ENCODE results near the gene HBE1. TPM values are rescaled to one million over a fixed set of nuclear protein-coding genes. Genes with fewer than 3 reads are reported as not detected.

HBE1 gene
- total and polyA plus RNA-seq, 10 of the 15 experiments (the other 5 are each of a cell fraction or from before 2014, with no cell fraction given), result 0.13 to 2.7 (median 0.62) TPM; not detected in 5

- WGBS (ENCODE audit: insufficient coverage, insufficient replicate concordance, low lambda C conversion rate, missing lambda C conversion rate), result 17% methylated on average over 3 of the region's 3 CpGs
- Histone ChIP-seq H3K4me3 (no peak within 1 kb of the TSS), H3K4me2 (ENCODE audit: control insufficient read depth, insufficient read depth) (no peak within 1 kb of the TSS), H3K4me1 (ENCODE audit: control insufficient read depth, insufficient read depth, low read length) (no peaks in the 10 kb centered on the region), H3K9ac (ENCODE audit: control insufficient read depth, insufficient read depth, low read length) (no peak within 1 kb of the TSS), H3K27me3 (replicated peaks in 1 of 2; ENCODE audit: control insufficient read depth in 2 of 2, insufficient read depth in 2 of 2, low read length in 1 of 2) (no peaks in the 10 kb centered on the region), H3K36me3 (ENCODE audit: control insufficient read depth in 2 of 2, insufficient read depth in 2 of 2, low read length in 1 of 2) (no peaks in the 10 kb centered on the region), H2AFZ (ENCODE audit: control insufficient read depth, low read depth, low read length) (no peak within 1 kb of the TSS), H3K27ac (ENCODE audit: control insufficient read depth, insufficient read depth) (no peak within 1 kb of the TSS), H3K79me2 (ENCODE audit: control insufficient read depth, insufficient read depth, low read length) (no peaks in the 10 kb centered on the region), H3K9me3 (replicated peaks; ENCODE audit: control insufficient read depth, insufficient read depth, low read length) (no peaks in the 10 kb centered on the region), H4K20me1 (ENCODE audit: control insufficient read depth, insufficient read depth) (no peaks in the 10 kb centered on the region)
- in situ Hi-C loops (cut with MboI), result no loop called here
- FAIRE-seq (no peak), DNase-seq (ENCODE audit: low read depth, low spot score) (no peak), ATAC-seq (no peak)
- RAD21 ChIA-PET (ENCODE audit: unreplicated experiment), result no interaction called here
- CTCF ChIA-PET, result no interaction called here
- TF ChIP-seq BCLAF1 (IDR thresholded peaks at IDR 0.05), result no peak
- no TSS peak for BruUV-seq (replicated peaks)
- POLR2A ChIA-PET, result no interaction called here
- intact Hi-C loops (cut with micrococcal nuclease; ENCODE audit: unreplicated experiment), result no loop called here
- SMC1A ChIA-PET (ENCODE audit: uncharacterized antibody, unreplicated experiment), result no interaction called here
These were observed 42.9 kb downstream of the HBE1 start, which contains the start of gene HBB for GRCh38 chr11:5226732-5227310. Gene HBB (minus strand): TSS chr11:5227071. CDS start chr11:5227021, 50 bp downstream.

- H3K9ac ChIP-seq (ENCODE audit: control insufficient read depth, insufficient read depth, low read length), result no peak overlapping the region
- H3K4me1 ChIP-seq (ENCODE audit: control insufficient read depth, insufficient read depth, low read length), result no peaks in the 10 kb centered on the region
- H3K79me2 ChIP-seq (ENCODE audit: control insufficient read depth, insufficient read depth, low read length), result no peaks in the 10 kb centered on the region
- H4K20me1 ChIP-seq (ENCODE audit: control insufficient read depth, insufficient read depth), result no peaks in the 10 kb centered on the region
- no TSS peak for BruUV-seq (replicated peaks)
- POLR2A ChIA-PET, result no interaction called here
- RAD21 ChIA-PET (ENCODE audit: unreplicated experiment), result no interaction called here
- FAIRE-seq (no peak), DNase-seq (ENCODE audit: low read depth, low spot score) (no peak), ATAC-seq (no peak; the same call in 2 of the 3 replicates)
- no peaks in the 10 kb centered on the region for H3K36me3 ChIP-seq (ENCODE audit: control insufficient read depth in 2 of 2, insufficient read depth in 2 of 2, low read length in 1 of 2)
- H3K4me2 ChIP-seq (ENCODE audit: control insufficient read depth, insufficient read depth), result no peak overlapping the region
- SMC1A ChIA-PET (ENCODE audit: uncharacterized antibody, unreplicated experiment), result no interaction called here
- no peak overlapping the region for H3K4me3 ChIP-seq
- in situ Hi-C loops (cut with MboI), result no loop called here
- intact Hi-C loops (cut with micrococcal nuclease; ENCODE audit: unreplicated experiment), result no loop called here
- no peaks in the 10 kb centered on the region for H3K27me3 ChIP-seq (replicated peaks in 1 of 2; ENCODE audit: control insufficient read depth in 2 of 2, insufficient read depth in 2 of 2, low read length in 1 of 2)
- no peaks in the 10 kb centered on the region for H3K9me3 ChIP-seq (replicated peaks; ENCODE audit: control insufficient read depth, insufficient read depth, low read length)
- CTCF ChIA-PET, result no interaction called here
- no peak overlapping the region for H2AFZ ChIP-seq (ENCODE audit: control insufficient read depth, low read depth, low read length)
- H3K27ac ChIP-seq (ENCODE audit: control insufficient read depth, insufficient read depth), result no peak overlapping the region
- WGBS (ENCODE audit: insufficient coverage, insufficient replicate concordance, low lambda C conversion rate, missing lambda C conversion rate), result 9% methylated on average over 2 of the region's 2 CpGs
- TF ChIP-seq MEF2B (IDR thresholded peaks at IDR 0.05; ENCODE audit: partially characterized antibody, poor library complexity, severe bottlenecking) (no peak), MAX (IDR thresholded peaks at IDR 0.05; ENCODE audit: low read depth, low read length) (no peak), STAT1 (conservative IDR thresholded peaks at IDR 0.05) (no peak), E4F1 (IDR thresholded peaks at IDR 0.05; ENCODE audit: borderline replicate concordance, partially characterized antibody) (no peak), JUND (IDR thresholded peaks at IDR 0.05; ENCODE audit: low read depth, low read length) (no peak), RFX5 (IDR thresholded peaks at IDR 0.05; ENCODE audit: low read depth, low read length) (no peak), KAT2A (conservative IDR thresholded peaks at IDR 0.05; ENCODE audit: control insufficient read depth, low read depth, low read length) (no peak), RELA (IDR thresholded peaks at IDR 0.05; ENCODE audit: borderline replicate concordance, partially characterized antibody) (no peak), TCF3 (IDR thresholded peaks at IDR 0.05; ENCODE audit: borderline replicate concordance, insufficient read depth, low read depth, low read length) (no peak), SREBF1 (IDR thresholded peaks at IDR 0.05; ENCODE audit: low read length) (no peak), NR2F1 (conservative IDR thresholded peaks at IDR 0.05) (no peak)
These were observed 44.3 kb downstream of the HBE1 start for GRCh38 chr11:5225480-5225871.
